Neural cell (in vitro differentiated cells): ENCODE data around the gene ROR1. TPM values are rescaled to one million over a fixed set of nuclear protein-coding genes. Genes with fewer than 3 reads are reported as not detected.

ENCODE experiments used
- H2AFZ ChIP-seq: fragments of 200-600, 300-800 bp; sonication (generic), shearing (Covaris generic); 2 replicates; pipeline ENCODE4 v1.6.0; 2014; ENCODE audit warnings: low read depth, mild to moderate bottlenecking, antibody characterized with exemption, low read length, moderate library complexity
- H3F3A ChIP-seq: fragments of 200-600 bp; shearing (Covaris generic); 2 replicates; pipeline ENCODE4 v1.6.1; 2016; ENCODE audit warnings: mild to moderate bottlenecking, moderate library complexity, mixed read lengths, antibody characterized with exemption, low read length; ENCODE audit not compliant: insufficient read depth, poor library complexity, severe bottlenecking
- H3K27ac ChIP-seq: fragments of 200-600, 300-800 bp; sonication (generic), shearing (Covaris generic); 2 replicates; pipeline ENCODE4 v1.5.1; 2014; ENCODE audit warnings: mild to moderate bottlenecking, low read length, moderate library complexity
- H3K27me3 ChIP-seq: fragments of 300-800, 200-600 bp; sonication (generic), shearing (Covaris generic); 2 replicates; pipeline ENCODE4 v1.6.0; 2014; ENCODE audit warnings: mild to moderate bottlenecking, low read depth, low read length, moderate library complexity; ENCODE audit not compliant: insufficient read depth
- H3K36me3 ChIP-seq: fragments of 300-800, 200-600 bp; sonication (generic), shearing (Covaris generic); 2 replicates; pipeline ENCODE4 v1.5.1; 2014; ENCODE audit warnings: mild to moderate bottlenecking, antibody characterized with exemption, low read length, moderate library complexity; ENCODE audit not compliant: insufficient read depth
- H3K4me2 ChIP-seq: fragments of 300-800, 200-600 bp; sonication (generic), shearing (Covaris generic); 2 replicates; pipeline ENCODE4 v1.6.0; 2014; ENCODE audit warnings: mild to moderate bottlenecking, low read length
- H3K4me3 ChIP-seq: fragments of 300-800, 200-600 bp; sonication (generic), shearing (Covaris generic); 2 replicates; pipeline ENCODE4 v1.5.1; 2014; ENCODE audit warnings: mild to moderate bottlenecking, low read length, moderate library complexity
- H3K79me2 ChIP-seq: fragments of 200-600 bp; shearing (Covaris generic); replicated peaks from 2 replicates; pipeline ENCODE4 v1.6.0; 2014; ENCODE audit warnings: mild to moderate bottlenecking, low read length, moderate library complexity; ENCODE audit not compliant: insufficient read depth
- H3K9ac ChIP-seq: fragments of 300-800, 200-600 bp; sonication (generic), shearing (Covaris generic); 2 replicates; pipeline ENCODE4 v1.6.1; 2016; ENCODE audit warnings: mild to moderate bottlenecking, low read length, mixed read lengths
- H3K9me2 ChIP-seq: fragments of 200-600 bp; shearing (Covaris generic); 2 replicates; pipeline ENCODE4 v1.6.1; 2016; ENCODE audit warnings: mild to moderate bottlenecking, low read length, mixed read lengths; ENCODE audit not compliant: insufficient read depth
- H3K9me3 ChIP-seq: fragments of 200-600, 300-800 bp; sonication (generic), shearing (Covaris generic); 2 replicates; pipeline ENCODE4 v1.6.1; 2016; ENCODE audit warnings: mild to moderate bottlenecking, mixed run types, low read length, moderate library complexity, mixed read lengths
- H4K20me1 ChIP-seq: fragments of 200-600 bp; shearing (Covaris generic); 2 replicates; pipeline ENCODE4 v1.6.1; 2016; ENCODE audit warnings: mild to moderate bottlenecking, mixed run types; ENCODE audit not compliant: insufficient read depth
- EP300 ChIP-seq: fragments of 450-650 bp; conservative IDR thresholded peaks from 2 replicates; pipeline ENCODE4 v1.6.1; 2014; ENCODE audit warnings: antibody characterized with exemption, mild to moderate bottlenecking, moderate library complexity; ENCODE audit not compliant: poor library complexity, severe bottlenecking
- EZH2 ChIP-seq: fragments of 200-600, 300-800 bp; shearing (Covaris generic), sonication (generic); IDR thresholded peaks from 2 replicates; pipeline ENCODE4 v1.6.1; 2014; ENCODE audit warnings: antibody characterized with exemption, low read length, borderline replicate concordance, mild to moderate bottlenecking; ENCODE audit not compliant: insufficient read depth, poor library complexity, severe bottlenecking
- MXI1 ChIP-seq: fragments of 450-650 bp; conservative IDR thresholded peaks from 2 replicates; pipeline ENCODE4 v1.6.1; 2014; ENCODE audit warnings: antibody characterized with exemption, mild to moderate bottlenecking; ENCODE audit not compliant: poor library complexity, severe bottlenecking
- POLR2AphosphoS5 ChIP-seq: IDR thresholded peaks from 2 replicates; pipeline ENCODE4 v1.6.1; 2012
- RAD21 ChIP-seq: fragments of 450-650 bp; conservative IDR thresholded peaks from 2 replicates; pipeline ENCODE4 v1.6.1; 2014; ENCODE audit warnings: antibody characterized with exemption, mild to moderate bottlenecking, moderate library complexity
- SMC3 ChIP-seq: fragments of 450-650 bp; conservative IDR thresholded peaks from 2 replicates; pipeline ENCODE4 v1.6.1; 2014; ENCODE audit warnings: antibody characterized with exemption, mild to moderate bottlenecking, moderate library complexity; ENCODE audit not compliant: poor library complexity
- TAF1 ChIP-seq: IDR thresholded peaks from 2 replicates; pipeline ENCODE4 v1.6.1; 2012; ENCODE audit warnings: low read depth
- polyA plus RNA-seq: library from polyadenylated mRNA; depleted of rRNA; stranded (reverse); fragments of >200 nt; gene quantifications from 2 replicates; pipeline ENCODE4 v1.2.3, GENCODE V29; 2014
- TF ChIP-seq, protein P1 (sequence below): IDR thresholded peaks from 2 replicates; pipeline ENCODE4 v1.6.1; 2012; ENCODE audit warnings: borderline replicate concordance
- TF ChIP-seq, protein P2 (sequence below): fragments of 450-650 bp; IDR thresholded peaks from 2 replicates; pipeline ENCODE4 v1.5.1; 2014; ENCODE audit warnings: antibody characterized with exemption, mild to moderate bottlenecking, moderate library complexity; ENCODE audit not compliant: poor library complexity, severe bottlenecking

Gene ROR1
- polyA plus RNA-seq, 1 donor from 2014 or later = 0.27 TPM

DNA sequence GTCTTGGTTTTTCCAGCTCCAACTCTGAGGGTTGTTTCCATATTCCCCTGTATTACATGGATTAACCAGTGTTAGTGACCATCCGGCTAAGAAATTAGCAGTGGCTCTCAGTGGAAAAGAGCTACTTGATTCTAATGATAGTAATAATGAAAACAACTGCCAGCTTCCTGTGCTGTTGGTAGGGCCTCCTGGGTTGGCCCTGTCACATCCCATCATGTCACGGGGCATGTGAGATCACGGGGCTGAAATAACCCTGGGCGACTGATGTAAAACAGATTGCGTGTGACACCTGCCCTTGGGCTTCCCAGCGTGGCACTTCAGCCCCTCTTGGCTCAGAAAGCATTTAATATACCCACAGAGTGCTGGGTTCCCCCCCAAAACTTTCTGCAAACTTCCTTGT, 149.0 kb downstream of the ROR1 start:
- Histone ChIP-seq H3K9me2 (no peaks in the 10 kb centered on the region), H3K27ac (no peak overlapping the region), H3F3A (no peaks in the 10 kb centered on the region), H2AFZ (no peak overlapping the region), H3K9ac (no peak overlapping the region), H3K27me3 (no peaks in the 10 kb centered on the region), H3K4me2 (no peak overlapping the region), H3K4me3 (no peak overlapping the region), H4K20me1 (no peaks in the 10 kb centered on the region), H3K9me3 (no peaks in the 10 kb centered on the region), H3K36me3 (no peaks in the 10 kb centered on the region), H3K79me2 (no peaks in the 10 kb centered on the region)
- TF ChIP-seq RAD21 (no peak), EP300 (no peak), TAF1 (no peak), EZH2 (no peak)
- TF ChIP-seq, protein P1, sequence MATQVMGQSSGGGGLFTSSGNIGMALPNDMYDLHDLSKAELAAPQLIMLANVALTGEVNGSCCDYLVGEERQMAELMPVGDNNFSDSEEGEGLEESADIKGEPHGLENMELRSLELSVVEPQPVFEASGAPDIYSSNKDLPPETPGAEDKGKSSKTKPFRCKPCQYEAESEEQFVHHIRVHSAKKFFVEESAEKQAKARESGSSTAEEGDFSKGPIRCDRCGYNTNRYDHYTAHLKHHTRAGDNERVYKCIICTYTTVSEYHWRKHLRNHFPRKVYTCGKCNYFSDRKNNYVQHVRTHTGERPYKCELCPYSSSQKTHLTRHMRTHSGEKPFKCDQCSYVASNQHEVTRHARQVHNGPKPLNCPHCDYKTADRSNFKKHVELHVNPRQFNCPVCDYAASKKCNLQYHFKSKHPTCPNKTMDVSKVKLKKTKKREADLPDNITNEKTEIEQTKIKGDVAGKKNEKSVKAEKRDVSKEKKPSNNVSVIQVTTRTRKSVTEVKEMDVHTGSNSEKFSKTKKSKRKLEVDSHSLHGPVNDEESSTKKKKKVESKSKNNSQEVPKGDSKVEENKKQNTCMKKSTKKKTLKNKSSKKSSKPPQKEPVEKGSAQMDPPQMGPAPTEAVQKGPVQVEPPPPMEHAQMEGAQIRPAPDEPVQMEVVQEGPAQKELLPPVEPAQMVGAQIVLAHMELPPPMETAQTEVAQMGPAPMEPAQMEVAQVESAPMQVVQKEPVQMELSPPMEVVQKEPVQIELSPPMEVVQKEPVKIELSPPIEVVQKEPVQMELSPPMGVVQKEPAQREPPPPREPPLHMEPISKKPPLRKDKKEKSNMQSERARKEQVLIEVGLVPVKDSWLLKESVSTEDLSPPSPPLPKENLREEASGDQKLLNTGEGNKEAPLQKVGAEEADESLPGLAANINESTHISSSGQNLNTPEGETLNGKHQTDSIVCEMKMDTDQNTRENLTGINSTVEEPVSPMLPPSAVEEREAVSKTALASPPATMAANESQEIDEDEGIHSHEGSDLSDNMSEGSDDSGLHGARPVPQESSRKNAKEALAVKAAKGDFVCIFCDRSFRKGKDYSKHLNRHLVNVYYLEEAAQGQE = no peak

DNA sequence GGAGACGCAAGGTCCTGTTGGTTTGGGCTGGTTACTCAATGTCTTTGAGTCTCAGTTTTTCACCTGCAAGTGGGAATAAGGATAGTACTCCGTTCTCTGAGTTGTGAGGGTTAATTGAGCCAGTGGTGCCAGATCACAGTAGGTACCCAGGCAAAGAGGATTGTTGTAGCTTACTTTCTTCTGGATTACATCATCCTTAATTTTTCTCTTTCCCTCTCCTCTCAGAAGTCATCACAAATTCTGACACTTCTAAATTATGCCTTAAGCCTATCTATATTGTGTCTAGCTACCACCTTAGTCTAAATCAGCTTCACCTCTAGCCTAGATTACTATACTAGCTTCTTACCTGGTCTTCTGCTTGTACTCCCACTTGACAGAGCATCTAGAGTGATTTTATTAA, 149.5 kb downstream of the ROR1 start:
- Histone ChIP-seq H3F3A (no peaks in the 10 kb centered on the region), H3K27ac (no peak overlapping the region), H3K36me3 (no peaks in the 10 kb centered on the region), H3K79me2 (no peaks in the 10 kb centered on the region), H3K9me3 (no peaks in the 10 kb centered on the region), H3K27me3 (no peaks in the 10 kb centered on the region), H3K4me2 (no peak overlapping the region), H4K20me1 (no peaks in the 10 kb centered on the region), H3K9me2 (no peaks in the 10 kb centered on the region), H2AFZ (no peak overlapping the region), H3K4me3 (no peak overlapping the region), H3K9ac (no peak overlapping the region)
- TF ChIP-seq, protein P2, sequence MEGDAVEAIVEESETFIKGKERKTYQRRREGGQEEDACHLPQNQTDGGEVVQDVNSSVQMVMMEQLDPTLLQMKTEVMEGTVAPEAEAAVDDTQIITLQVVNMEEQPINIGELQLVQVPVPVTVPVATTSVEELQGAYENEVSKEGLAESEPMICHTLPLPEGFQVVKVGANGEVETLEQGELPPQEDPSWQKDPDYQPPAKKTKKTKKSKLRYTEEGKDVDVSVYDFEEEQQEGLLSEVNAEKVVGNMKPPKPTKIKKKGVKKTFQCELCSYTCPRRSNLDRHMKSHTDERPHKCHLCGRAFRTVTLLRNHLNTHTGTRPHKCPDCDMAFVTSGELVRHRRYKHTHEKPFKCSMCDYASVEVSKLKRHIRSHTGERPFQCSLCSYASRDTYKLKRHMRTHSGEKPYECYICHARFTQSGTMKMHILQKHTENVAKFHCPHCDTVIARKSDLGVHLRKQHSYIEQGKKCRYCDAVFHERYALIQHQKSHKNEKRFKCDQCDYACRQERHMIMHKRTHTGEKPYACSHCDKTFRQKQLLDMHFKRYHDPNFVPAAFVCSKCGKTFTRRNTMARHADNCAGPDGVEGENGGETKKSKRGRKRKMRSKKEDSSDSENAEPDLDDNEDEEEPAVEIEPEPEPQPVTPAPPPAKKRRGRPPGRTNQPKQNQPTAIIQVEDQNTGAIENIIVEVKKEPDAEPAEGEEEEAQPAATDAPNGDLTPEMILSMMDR = no peak
- no peak for TF ChIP-seq EZH2

DNA sequence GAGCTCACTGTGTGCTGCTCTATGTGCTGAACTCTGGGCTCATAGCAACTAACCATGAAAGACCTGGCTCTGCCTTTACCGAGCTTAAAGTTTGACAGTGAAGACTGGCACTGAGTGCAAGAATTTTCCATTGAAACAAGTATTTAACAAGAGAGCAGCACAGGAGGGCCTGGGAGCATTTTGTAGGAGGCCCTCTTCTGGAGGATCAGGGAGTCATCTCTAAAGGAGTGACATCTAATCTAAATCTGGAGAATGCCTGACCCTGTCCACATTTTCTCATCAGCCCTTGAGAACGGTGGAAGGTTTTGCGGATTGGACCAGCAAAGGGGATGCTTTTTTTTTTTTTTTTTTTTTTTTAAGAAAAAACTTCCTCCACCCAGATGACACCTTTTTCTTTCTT, 150.8 kb downstream of the ROR1 start:
- H3K9ac ChIP-seq = no peak overlapping the region
- H4K20me1 ChIP-seq = no peaks in the 10 kb centered on the region
- H3K79me2 ChIP-seq = no peaks in the 10 kb centered on the region
- no peak overlapping the region for H3K4me2 ChIP-seq
- no peaks in the 10 kb centered on the region for H3K27me3 ChIP-seq
- TF ChIP-seq EP300 (no peak), EZH2 (no peak), MXI1 (no peak), SMC3 (no peak), RAD21 (no peak), TAF1 (no peak), POLR2AphosphoS5 (no peak)
- no peaks in the 10 kb centered on the region for H3K9me3 ChIP-seq
- no peaks in the 10 kb centered on the region for H3K9me2 ChIP-seq
- no peaks in the 10 kb centered on the region for H3F3A ChIP-seq
- H3K36me3 ChIP-seq = no peaks in the 10 kb centered on the region
- no peak overlapping the region for H3K4me3 ChIP-seq
- H2AFZ ChIP-seq = no peak overlapping the region
- H3K27ac ChIP-seq = no peak overlapping the region
